Activated CD8-positive, alpha-beta memory T cell treated with anti-CD3 and anti-CD28 coated beads for 24 hours (primary cell): Measurements from ENCODE around the gene SMG7.

Experiments used
- DNase-seq: peaks from one replicate; pipeline ENCODE4 v3.0.0-alpha.2; 2020

Gene SMG7

GRCh38 chr1:183470147-183470960 lies 1.9 kb upstream of the SMG7 start:
- peak; percentile 93 for DNase-seq

GRCh38 chr1:183470961-183471742 lies 1.1 kb upstream of the SMG7 start:
- no peak for DNase-seq

DNA sequence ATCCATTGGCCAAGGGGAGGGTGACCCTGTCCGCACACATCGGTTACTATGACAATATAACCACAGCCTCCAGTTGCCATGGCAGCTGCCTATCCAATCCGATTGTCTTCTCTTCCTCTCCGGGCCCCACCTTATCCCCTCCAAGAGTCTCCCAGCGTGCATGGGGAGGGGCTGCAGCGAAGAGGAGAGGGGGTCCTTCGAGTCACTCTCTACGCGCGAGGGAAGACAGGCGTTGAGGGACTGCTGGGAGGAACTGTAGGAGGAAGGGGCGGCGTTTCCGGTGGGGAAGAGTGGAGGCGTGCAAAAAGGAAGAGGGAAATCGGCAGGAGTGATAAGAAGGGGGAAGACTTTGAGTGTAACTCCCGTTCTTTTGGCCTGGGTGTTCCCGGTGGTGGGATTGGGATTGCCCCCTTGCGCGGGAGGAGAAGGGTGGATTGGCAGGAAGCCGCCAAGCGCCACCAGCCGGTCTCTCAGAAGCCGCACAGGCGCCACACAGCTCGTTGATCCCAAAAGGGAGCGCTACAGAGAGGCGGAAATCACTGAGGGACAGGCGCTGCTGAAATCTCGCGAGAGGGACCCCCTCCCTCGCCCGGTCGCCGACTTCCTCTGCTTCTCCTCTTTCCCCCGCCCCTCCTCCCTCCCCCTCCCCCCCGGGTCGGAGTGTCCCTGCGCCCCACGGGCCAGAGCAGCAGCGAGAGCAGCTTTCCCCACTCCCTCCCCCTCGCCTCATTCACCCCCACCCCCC lies 384 bp upstream of the SMG7 start:
- peak; percentile 99 for DNase-seq

- DNase-seq: no peak
Measured at GRCh38 chr1:183473217-183473536, 878 bp downstream of the SMG7 start.

DNA sequence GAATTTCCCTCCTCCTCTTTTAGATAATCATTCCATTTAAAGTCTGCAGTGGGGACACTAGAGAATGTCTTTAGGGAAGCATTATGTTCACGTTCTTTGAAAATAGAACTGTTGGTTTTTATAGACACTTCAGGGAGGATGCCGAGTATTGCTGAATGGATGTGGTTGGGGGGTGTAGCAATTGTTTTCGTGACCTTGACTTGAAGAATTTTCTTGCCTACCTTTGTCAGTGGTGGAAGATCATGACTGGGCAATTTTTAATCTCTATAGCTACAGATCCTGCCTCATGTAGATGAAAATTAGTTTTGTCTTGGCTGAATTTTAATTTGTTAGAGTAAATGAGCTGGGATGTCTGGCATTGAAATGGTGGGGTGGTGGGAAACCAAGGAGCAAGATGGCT lies 3.8 kb downstream of the SMG7 start:
- DNase-seq: no peak

DNA sequence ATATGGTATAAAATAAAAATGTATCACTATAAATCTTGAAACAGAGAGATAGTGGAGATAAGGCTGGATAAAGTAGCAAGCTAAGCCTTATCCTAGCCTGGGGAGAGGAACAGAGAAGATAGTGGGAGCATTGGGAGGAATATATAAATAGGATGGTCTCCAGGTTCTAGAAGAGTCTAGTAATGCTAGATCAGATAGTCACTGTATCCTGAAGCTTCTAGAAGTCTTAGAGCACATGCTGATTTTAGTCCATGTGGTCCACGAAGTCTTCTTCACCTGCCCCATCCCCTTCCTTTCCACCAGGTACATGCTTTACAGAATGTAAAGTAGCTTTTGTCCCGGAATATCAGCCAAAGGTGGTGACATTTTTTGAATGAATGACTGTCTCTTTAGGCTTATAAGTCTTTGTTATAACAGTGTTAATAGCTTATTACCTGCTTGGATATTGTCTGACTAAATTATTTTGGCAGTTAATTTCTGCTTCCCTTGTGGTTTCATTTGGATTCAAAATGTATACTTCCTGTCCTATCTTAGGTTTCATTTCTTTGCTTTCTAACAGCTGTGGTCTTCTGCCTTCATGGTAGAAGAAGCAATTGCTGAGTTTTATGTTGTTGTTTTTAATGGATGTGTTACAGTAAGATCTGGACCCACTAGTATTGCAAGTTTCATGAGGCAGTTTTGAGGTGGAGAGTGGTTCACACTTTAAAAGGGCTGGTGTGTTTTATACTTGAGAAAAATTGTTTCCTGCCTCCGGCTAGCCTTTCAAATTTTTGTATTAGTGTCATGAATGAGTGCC lies 5.9 kb downstream of the SMG7 start:
- DNase-seq: no peak

DNA sequence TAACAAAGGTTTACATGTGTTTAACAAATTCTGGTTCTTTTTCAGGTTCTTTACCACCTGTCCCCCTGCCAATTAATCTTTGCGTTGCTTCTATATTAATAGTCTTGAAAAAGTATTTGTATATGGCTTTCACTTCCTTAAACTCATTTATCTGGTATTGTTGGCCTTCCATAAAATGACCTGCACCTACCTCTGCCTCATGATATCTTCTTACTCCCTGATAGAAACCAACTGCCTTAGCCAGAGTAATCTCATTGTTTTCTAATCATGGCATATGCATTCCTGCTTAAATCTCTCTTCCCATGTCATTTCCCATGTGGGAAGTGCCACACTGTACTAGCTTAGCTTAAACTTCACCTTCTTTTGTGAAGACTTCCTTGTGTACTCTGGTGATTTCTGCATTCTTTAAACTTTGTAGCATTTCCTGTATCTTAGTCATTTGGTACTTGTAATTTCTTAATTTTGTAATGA lies 8.7 kb downstream of the SMG7 start:
- DNase-seq: no peak

DNA sequence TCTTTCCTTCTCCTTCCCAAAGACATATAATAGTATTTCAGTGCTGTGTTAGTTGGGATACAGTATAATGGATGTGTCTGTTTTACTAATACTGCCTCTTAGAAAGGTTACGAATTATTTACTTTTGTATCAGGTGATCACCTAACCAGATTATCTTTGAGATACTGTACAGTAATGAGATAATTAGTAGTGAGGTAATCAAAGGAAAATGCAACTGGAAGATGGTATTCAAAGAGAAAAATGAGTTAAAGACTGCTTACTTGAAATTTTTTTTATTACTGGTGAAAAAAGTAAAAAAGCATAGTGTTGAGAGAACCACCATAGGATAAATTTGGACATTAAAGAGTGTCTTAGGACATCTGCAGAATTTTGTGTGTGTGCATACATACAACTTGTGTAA lies 10.9 kb downstream of the SMG7 start:
- DNase-seq: no peak

- no peak for DNase-seq
Measured at GRCh38 chr1:183484254-183484653, 12.0 kb downstream of the SMG7 start.

DNA sequence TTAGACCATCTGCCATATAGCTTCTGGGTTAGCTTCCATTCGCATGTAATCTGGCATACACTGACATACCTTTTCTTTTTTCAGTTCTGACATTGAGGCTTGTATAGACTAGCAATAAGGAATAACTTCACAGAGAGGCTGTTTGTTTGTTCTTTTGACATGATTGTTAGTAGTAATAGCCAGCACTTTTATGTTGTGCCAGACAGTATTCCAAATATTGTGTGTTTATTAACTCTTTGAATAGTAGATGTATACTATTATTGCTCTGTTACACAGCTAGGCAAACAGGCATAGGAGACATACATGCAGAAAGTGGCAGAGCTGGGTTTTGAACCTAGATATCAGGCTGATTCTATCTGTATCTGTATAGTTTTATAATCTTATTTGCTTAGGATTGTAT lies 12.6 kb downstream of the SMG7 start:
- DNase-seq: no peak

GRCh38 chr1:183487674-183488442 lies 15.6 kb downstream of the SMG7 start:
- DNase-seq: no peak

DNA sequence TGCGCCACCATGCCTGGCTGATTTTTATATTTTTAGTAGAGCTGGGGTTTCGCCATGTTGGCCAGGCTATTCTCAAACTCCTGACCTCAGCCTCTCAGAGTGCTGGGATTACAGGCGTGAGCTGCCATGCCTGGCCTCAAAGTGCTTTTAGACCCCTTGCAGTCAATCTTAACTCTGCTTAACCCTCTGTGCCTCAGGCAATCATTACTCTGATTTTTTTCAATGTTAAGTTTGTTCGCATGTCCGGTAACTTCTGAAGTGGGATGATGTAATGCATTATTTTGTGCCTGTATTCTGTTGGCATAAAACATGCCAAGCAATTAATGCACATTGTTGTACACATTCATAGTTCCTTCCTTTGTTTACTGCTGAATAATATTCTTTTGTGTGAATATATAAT lies 18.6 kb downstream of the SMG7 start:
- no peak for DNase-seq

DNA sequence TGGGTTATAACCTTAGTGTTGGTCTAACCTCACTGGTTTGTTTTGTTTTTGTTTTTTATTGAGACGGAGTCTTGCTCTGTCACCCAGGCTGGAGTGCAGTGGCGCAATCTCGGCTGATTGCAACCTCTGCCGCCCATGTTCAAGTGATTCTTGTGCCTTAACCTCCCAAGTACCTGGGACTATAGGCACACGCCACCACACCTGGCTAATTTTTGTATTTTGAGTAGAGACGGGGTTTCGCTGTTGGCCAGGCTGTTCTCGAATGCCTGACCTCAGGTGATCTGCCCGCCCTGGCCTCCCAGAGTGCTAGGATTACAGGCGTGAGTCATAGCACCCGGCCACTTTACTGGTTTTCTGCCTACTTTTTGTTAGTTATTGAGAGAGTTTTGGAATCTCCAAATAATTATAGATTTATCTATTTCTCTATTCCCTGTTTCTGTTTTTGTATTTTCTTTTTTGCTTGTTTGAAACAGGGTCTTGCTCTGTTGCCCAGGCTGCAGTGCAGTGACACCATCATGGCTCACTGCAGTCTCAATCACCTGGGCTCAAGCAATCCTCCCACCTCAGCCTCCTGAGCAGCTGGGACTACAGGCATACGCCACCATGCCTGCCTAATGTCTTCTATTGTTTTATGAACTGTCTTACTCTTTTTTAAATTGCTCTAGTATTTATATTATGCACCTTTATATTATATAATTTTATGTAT lies 21.4 kb downstream of the SMG7 start:
- no peak for DNase-seq

DNA sequence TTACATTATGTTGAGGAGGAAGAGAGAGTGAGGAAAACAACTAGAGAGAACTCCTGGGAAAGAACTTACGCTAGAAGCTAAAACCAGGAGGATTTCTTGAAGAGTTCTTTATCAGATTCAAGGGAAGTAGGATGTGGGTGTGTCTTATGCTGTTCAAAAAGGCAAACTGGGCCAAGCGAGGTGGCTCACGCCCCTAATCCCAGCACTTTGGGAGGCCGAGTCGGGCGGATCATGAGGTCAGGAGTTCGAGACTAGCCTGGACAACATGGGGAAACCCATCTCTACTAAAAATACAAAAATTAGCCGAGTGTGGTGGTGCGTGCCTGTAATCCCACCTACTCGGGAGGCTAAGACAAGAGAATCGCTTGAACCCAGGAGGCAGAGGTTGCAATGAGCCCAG lies 23.1 kb downstream of the SMG7 start:
- no peak for DNase-seq

DNA sequence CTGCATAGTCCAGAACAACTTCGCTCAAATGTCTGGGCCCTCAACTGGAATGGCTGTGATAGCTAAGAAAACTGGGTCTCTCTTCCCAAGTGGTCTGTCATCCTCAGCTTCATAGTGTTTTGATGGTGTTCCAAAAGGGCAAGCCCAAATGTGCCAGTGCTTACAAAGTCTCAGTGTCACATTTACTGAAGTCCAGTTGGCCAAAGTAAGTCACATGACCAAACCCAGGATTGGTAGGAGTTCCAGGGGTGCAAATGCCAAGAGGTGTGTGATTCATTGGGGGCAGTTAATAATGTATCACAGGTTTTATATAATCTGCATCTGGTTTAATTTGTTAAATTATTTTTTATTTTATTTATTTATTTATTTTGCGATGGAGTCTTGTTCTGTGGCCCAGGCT lies 24.9 kb downstream of the SMG7 start:
- no peak for DNase-seq

DNA sequence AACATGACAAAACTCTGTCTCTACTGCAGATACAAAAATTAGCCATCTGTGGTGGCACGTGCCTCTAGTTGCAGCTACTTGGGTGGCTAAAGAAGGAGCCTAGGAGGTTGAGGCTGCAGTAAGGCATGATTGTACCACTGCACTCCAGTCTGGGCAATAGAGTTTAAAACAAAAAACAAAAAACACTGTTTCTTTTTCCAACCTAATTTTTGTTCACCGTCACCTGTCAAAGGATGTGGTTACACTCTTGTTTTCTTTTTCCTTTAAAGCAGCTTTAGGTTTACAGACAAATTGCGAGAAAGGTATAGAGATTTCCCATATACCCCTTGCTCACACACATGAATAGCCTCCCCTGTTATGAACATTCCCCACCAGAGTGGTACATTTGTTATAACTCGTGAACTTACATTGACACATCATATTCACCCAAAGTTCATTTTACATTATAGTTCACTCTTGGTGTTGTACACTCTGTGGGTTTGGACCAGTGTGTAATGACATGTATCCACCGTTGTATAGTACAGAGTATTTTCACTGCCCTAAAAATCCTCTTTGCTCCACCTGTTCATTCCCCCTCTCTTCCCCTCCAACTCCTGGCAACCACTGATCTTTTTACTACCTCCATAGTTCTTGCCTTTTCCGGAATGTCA lies 26.2 kb downstream of the SMG7 start:
- DNase-seq: no peak

DNA sequence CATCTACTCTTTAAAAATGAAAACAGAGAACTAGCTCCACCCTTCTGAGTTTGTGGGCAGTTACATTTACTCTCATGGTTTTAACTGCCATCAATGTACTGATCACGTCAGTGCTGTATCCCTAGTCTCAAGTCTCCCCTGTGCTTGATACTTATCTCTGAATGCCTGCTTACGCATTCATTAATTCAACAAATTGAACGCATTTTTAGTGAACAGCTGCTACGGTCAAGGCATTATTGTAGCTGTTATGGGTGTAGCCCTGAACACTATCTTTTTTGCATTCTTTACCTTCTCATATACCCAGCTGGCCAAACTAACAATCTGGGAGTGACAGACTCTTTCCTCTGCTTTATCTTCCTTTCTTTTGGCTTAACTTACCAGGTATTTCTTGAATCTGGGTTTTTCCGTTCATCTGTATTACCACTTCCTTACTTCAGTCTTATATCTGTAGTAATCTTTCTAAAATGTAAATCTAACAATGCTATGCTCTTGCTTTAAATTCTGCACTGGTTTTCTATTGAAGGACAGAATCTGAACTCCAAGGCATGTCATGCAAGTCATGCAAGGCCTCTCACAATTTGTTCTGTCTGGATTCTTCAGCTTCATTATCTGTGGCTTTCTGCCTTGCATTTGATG lies 33.3 kb downstream of the SMG7 start:
- no peak for DNase-seq

- DNase-seq: no peak
Measured at GRCh38 chr1:183506561-183506960, 34.3 kb downstream of the SMG7 start.

DNA sequence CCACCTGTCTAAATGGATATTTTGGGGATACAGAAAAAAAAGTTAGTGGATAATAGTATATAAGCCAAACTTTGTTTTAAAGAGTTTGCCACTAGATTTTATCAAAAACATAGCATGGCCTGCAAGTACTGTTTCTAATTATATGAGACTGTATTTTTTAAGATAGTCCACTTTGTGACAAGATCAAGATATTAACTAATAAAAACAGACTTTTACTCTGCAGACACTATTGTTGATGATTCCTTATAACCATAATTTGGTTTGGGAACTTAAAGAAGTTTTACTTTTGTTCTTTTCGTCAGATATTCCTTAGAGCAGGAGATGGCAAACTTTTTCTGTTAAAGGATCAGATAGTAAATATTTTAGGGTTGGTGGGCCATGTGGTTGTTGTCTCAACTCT lies 36.4 kb downstream of the SMG7 start:
- DNase-seq: no peak

GRCh38 chr1:183512450-183512849 lies 40.2 kb downstream of the SMG7 start:
- DNase-seq: no peak
